Panc1 (cell line): Measurements from ENCODE around the gene PALD1.

ENCODE experiments used
- POLR2AphosphoS5 ChIP-seq: IDR thresholded peaks from 2 replicates; pipeline ENCODE4 v1.6.1; 2012; ENCODE audit warnings: mild to moderate bottlenecking, low read depth, low read length, moderate library complexity
- SIN3A ChIP-seq: IDR thresholded peaks from 2 replicates; pipeline ENCODE4 v1.6.1; 2012; ENCODE audit warnings: low read depth, mild to moderate bottlenecking, low read length, moderate library complexity, borderline replicate concordance; ENCODE audit not compliant: insufficient read depth
- TCF7L2 ChIP-seq: IDR thresholded peaks from 2 replicates; pipeline ENCODE4 v1.6.1; 2011; ENCODE audit warnings: mild to moderate bottlenecking, low read depth, low read length, inconsistent platforms
- TF ChIP-seq, protein P1 (sequence below): fragments of 450-650 bp; IDR thresholded peaks from 2 replicates; pipeline ENCODE4 v1.5.1; 2017; ENCODE audit warnings: mild to moderate bottlenecking
- TF ChIP-seq, protein P2 (sequence below), 2 experiments: IDR thresholded peaks; 2 replicates each; pipeline ENCODE4 v1.6.1; 2011 to 2012; ENCODE audit warnings: low read depth in 2 of 2, control low read depth in 1 of 2, low read length in 1 of 2, mild to moderate bottlenecking in 1 of 2, moderate library complexity in 1 of 2; ENCODE audit not compliant: insufficient read depth in 1 of 2

DNA sequence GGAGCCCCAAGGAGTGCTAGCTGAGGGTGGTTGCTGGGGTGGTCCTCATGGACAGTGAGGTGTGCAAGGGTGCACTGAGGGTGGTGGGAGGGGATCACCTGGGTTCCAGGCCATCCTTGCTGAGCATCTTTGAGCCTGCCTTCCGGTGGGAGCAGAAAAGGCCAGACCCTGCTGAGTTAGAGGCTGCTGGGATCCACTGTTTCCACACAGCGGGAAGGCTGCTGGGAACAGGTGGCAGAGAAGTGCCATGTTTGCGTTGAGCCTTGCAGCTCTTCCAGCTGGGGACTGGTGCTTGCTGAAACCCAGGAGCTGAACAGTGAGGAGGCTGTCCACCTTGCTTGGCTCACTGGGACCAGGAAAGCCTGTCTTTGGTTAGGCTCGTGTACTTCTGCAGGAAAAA is 89.0 kb downstream of the PALD1 start:
- TF ChIP-seq, protein P1, sequence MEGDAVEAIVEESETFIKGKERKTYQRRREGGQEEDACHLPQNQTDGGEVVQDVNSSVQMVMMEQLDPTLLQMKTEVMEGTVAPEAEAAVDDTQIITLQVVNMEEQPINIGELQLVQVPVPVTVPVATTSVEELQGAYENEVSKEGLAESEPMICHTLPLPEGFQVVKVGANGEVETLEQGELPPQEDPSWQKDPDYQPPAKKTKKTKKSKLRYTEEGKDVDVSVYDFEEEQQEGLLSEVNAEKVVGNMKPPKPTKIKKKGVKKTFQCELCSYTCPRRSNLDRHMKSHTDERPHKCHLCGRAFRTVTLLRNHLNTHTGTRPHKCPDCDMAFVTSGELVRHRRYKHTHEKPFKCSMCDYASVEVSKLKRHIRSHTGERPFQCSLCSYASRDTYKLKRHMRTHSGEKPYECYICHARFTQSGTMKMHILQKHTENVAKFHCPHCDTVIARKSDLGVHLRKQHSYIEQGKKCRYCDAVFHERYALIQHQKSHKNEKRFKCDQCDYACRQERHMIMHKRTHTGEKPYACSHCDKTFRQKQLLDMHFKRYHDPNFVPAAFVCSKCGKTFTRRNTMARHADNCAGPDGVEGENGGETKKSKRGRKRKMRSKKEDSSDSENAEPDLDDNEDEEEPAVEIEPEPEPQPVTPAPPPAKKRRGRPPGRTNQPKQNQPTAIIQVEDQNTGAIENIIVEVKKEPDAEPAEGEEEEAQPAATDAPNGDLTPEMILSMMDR: no peak
- TF ChIP-seq SIN3A (no peak), TCF7L2 (no peak), POLR2AphosphoS5 (no peak)
- TF ChIP-seq, protein P2, sequence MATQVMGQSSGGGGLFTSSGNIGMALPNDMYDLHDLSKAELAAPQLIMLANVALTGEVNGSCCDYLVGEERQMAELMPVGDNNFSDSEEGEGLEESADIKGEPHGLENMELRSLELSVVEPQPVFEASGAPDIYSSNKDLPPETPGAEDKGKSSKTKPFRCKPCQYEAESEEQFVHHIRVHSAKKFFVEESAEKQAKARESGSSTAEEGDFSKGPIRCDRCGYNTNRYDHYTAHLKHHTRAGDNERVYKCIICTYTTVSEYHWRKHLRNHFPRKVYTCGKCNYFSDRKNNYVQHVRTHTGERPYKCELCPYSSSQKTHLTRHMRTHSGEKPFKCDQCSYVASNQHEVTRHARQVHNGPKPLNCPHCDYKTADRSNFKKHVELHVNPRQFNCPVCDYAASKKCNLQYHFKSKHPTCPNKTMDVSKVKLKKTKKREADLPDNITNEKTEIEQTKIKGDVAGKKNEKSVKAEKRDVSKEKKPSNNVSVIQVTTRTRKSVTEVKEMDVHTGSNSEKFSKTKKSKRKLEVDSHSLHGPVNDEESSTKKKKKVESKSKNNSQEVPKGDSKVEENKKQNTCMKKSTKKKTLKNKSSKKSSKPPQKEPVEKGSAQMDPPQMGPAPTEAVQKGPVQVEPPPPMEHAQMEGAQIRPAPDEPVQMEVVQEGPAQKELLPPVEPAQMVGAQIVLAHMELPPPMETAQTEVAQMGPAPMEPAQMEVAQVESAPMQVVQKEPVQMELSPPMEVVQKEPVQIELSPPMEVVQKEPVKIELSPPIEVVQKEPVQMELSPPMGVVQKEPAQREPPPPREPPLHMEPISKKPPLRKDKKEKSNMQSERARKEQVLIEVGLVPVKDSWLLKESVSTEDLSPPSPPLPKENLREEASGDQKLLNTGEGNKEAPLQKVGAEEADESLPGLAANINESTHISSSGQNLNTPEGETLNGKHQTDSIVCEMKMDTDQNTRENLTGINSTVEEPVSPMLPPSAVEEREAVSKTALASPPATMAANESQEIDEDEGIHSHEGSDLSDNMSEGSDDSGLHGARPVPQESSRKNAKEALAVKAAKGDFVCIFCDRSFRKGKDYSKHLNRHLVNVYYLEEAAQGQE (IDR thresholded peaks at IDR 0.05; ENCODE audit: insufficient read depth in 1 of 2, low read depth in 2 of 2, low read length in 1 of 2): no peak
